Gastroesophageal sphincter (tissue), 4 donors: ENCODE results near the gene TECPR1. TPM values are rescaled to one million over a fixed set of nuclear protein-coding genes. Genes with fewer than 3 reads are reported as not detected.

ENCODE experiments used
- ATAC-seq: fragments of 150-250 bp; one replicate; pipeline ENCODE4 v1.9.1; 2016; ENCODE audit warnings: mild to moderate bottlenecking, moderate library complexity
- H3K27ac ChIP-seq, 4 donors: fragments of 200-600 bp; sonication (generic) in 3 of 4; 1 replicate in 3 of 4; 2 replicates in 1 of 4; pipeline ENCODE4 v1.5.1; 2016 to 2019
- H3K27me3 ChIP-seq: fragments of 200-600 bp; sonication (generic); one replicate; pipeline ENCODE4 v1.5.1; 2019
- H3K36me3 ChIP-seq, 2 donors: fragments of 200-600 bp; sonication (generic); one replicate each; pipeline ENCODE4 v1.5.1; 2019; ENCODE audit warnings: control low read depth in 1 of 2
- H3K4me1 ChIP-seq, 3 donors: fragments of 200-600 bp; sonication (generic); 1 replicate in 2 of 3; 2 replicates in 1 of 3; pipeline ENCODE4 v1.5.1; 2016 to 2019; ENCODE audit warnings: control low read depth in 2 of 3
- H3K4me3 ChIP-seq, 2 donors: fragments of 200-600 bp; sonication (generic); one replicate each; pipeline ENCODE4 v1.5.1; 2019; ENCODE audit warnings: mild to moderate bottlenecking in 1 of 2, moderate library complexity in 1 of 2
- H3K9me3 ChIP-seq, 3 donors: fragments of 200-600 bp; sonication (generic); one replicate each; pipeline ENCODE4 v1.5.1; 2017 to 2019; ENCODE audit warnings: control low read depth in 2 of 3
- EP300 ChIP-seq: sonication (generic); formaldehyde crosslinking; IDR thresholded peaks from one replicate; pipeline ENCODE4 v1.6.1; 2017; ENCODE audit warnings: antibody characterized with exemption, mild to moderate bottlenecking
- POLR2A ChIP-seq, 2 donors: fragments of 450-650 bp; IDR thresholded peaks; one replicate each; pipeline ENCODE4 v1.6.1; 2017; ENCODE audit warnings: antibody characterized with exemption in 2 of 2, mild to moderate bottlenecking in 2 of 2, moderate library complexity in 1 of 2
- POLR2AphosphoS5 ChIP-seq: sonication (generic); formaldehyde crosslinking; IDR thresholded peaks from one replicate; pipeline ENCODE4 v1.6.1; 2017; ENCODE audit warnings: antibody characterized with exemption
- WGBS, 2 donors: methylation state at CpG; one replicate each; pipeline ENCODE4 v1.1.5; 2018; ENCODE audit warnings: low coverage in 1 of 2; 5-methylcytosine and 5-hydroxymethylcytosine counted together
- total RNA-seq, 4 donors: library from RNA; depleted of rRNA; stranded (reverse); fragments of >200 nt; gene quantifications; one replicate each; pipeline ENCODE4 v1.1.0, GENCODE V29; 2016
- TF ChIP-seq, protein P1 (sequence below), 4 experiments: fragments of 200-600 bp in 2 of 4; fragments of 450-650 bp in 2 of 4; sonication (generic) in 1 of 4; IDR thresholded peaks; one replicate each; pipeline ENCODE4 v1.5.1; 2017 to 2019; ENCODE audit warnings: antibody characterized with exemption in 4 of 4, mild to moderate bottlenecking in 2 of 4, moderate library complexity in 2 of 4

The TECPR1 gene
- total RNA-seq, 4 donors from 2014 or later = 18.6 to 22.3 (median 20.4) TPM

DNA sequence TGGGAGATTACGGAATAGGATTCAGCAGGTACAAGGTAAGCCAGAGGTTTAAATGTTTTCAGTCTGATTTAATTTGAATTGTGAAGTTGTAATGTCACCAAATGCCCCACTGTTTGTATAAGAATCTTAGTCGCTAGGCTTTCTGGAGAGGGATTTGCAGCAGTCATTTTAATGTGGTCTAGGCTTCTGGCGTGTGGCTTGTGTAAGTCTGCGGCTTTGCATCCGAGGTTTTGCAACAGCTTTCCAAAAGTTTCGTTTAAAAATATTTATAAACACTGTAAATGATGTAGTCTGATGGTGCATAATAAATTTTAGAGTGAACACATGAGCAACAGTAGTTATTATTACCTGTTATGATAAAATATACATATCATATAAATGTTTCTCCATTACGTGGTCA is 66.9 kb downstream of the TECPR1 start:
- 91 to 92% methylated on average over 7 of the region's 7 CpGs for WGBS, 2 donors

DNA sequence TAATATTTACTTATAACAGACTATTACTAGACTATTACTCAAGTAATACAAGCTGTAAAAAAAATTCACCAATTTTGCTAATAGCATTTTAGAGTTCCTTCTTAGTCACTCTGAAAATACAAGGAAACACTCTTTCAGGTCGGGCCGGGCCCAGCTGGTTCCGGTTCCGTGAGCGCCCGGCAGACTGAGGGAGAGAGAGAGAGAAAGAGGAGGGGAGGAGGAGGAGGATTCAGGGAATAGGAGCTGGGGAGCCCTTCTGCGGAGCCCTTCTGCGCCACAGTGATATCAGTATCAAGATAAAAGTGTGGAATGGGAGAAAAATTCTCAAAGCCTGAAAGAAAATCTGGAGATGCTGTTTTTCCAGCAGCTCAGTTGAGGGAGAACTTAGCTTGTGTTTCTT is 71.3 kb downstream of the TECPR1 start:
- Histone ChIP-seq H3K36me3 (peaks cover 0 to 29% of the 10 kb centered on the region in 2 donors), H3K27me3 (no peaks in the 10 kb centered on the region), H3K4me3 (no peak overlapping the region), H3K9me3 (no peaks in the 10 kb centered on the region), H3K27ac (no peak overlapping the region), H3K4me1 (no peaks in the 10 kb centered on the region)
- TF ChIP-seq POLR2A (IDR thresholded peaks at IDR 0.05) = no peak
- no peak for TF ChIP-seq EP300
- TF ChIP-seq POLR2AphosphoS5 = no peak
- TF ChIP-seq, protein P1, sequence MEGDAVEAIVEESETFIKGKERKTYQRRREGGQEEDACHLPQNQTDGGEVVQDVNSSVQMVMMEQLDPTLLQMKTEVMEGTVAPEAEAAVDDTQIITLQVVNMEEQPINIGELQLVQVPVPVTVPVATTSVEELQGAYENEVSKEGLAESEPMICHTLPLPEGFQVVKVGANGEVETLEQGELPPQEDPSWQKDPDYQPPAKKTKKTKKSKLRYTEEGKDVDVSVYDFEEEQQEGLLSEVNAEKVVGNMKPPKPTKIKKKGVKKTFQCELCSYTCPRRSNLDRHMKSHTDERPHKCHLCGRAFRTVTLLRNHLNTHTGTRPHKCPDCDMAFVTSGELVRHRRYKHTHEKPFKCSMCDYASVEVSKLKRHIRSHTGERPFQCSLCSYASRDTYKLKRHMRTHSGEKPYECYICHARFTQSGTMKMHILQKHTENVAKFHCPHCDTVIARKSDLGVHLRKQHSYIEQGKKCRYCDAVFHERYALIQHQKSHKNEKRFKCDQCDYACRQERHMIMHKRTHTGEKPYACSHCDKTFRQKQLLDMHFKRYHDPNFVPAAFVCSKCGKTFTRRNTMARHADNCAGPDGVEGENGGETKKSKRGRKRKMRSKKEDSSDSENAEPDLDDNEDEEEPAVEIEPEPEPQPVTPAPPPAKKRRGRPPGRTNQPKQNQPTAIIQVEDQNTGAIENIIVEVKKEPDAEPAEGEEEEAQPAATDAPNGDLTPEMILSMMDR (IDR thresholded peaks at IDR 0.05) = no peak
- WGBS, 2 donors = 49 to 80% methylated on average over 4 to 8 of the region's 8 CpGs
- ATAC-seq = no peak

More for the DNA sequence above, 66.9 kb downstream of the TECPR1 start:
- Histone ChIP-seq H3K4me1 (peaks cover 0 to 3% (median 0%) of the 10 kb centered on the region in 3 donors), H3K4me3 (no peak overlapping the region), H3K27ac (no peak overlapping the region), H3K27me3 (no peaks in the 10 kb centered on the region), H3K9me3 (no peaks in the 10 kb centered on the region), H3K36me3 (peaks cover 0 to 23% of the 10 kb centered on the region in 2 donors)
- no peak for TF ChIP-seq POLR2A (IDR thresholded peaks at IDR 0.05)
- no peak for TF ChIP-seq POLR2AphosphoS5
- no peak for TF ChIP-seq EP300
- TF ChIP-seq, protein P1 (IDR thresholded peaks at IDR 0.05) = no peak
- ATAC-seq = no peak

DNA sequence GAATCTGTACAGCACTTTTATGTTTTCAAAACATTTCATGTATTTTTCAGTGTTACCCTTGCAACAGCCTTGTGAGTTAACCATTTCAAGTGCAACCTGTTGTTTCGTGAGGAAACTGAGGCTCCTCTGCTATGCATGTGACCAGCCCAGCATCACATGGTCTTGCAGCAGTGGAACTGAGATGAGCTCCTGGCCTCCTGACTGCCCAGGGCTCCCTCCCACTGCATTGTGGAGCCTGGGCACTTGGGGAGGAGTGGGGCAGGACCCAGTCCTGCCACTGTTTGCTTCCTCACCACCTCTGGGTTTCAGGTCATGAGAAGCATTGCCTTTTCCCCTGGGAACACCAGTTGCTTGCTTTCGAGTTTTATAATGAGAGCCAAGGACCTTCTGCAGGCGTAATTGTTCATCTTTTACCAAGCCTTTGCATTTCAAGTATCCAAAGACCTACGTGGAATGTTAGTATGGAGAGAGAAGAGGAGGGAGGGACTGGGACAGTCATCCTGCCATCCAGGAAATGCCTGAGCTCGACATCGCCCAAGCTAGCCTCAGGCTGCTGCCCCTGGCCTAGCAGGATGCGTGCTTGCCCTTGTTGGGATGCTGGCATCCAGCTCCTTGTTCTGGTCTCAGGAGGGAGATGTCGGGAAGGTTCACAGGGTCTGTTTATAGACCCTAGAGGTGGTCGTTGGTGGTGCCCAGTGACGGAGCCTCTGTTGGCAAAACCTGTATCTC is 73.1 kb downstream of the TECPR1 start:
- TF ChIP-seq, protein P1 (IDR thresholded peaks at IDR 0.05) = no peak
- TF ChIP-seq POLR2A (IDR thresholded peaks at IDR 0.05) = no peak
- TF ChIP-seq EP300 = no peak
- TF ChIP-seq POLR2AphosphoS5 = no peak
- 91 to 93% methylated on average over 3 to 8 of the region's 10 CpGs for WGBS, 2 donors
- Histone ChIP-seq H3K27me3 (no peaks in the 10 kb centered on the region), H3K36me3 (peaks cover 0 to 46% of the 10 kb centered on the region in 2 donors), H3K27ac (no peak overlapping the region), H3K4me3 (no peak overlapping the region), H3K4me1 (no peaks in the 10 kb centered on the region), H3K9me3 (no peaks in the 10 kb centered on the region)
- ATAC-seq = no peak

DNA sequence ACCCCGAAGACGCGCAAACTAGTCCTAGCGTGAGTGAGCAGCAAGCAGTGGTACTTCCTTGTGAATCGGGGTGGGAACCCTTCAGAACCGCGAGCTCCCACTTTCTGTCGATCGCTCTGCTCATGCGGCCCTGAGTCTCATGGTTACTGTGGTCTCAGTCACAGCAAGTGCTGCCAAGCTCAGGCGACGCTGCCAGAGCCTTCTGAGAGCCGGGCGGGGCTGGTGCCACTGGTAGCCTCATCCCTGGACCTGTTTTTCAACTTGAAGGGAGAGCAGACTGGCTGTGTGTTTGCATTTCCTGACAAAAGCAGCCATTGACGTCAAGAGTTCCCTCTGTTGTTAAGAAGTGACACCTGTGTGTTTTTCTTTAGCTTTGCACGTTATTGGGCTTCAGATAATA is 73.7 kb downstream of the TECPR1 start:
- Histone ChIP-seq H3K27ac (no peak overlapping the region), H3K27me3 (no peaks in the 10 kb centered on the region), H3K9me3 (no peaks in the 10 kb centered on the region), H3K4me3 (no peak overlapping the region), H3K36me3 (peaks cover 0 to 46% of the 10 kb centered on the region in 2 donors), H3K4me1 (no peaks in the 10 kb centered on the region)
- 86 to 90% methylated on average over 5 to 7 of the region's 16 CpGs for WGBS, 2 donors
- ATAC-seq = no peak
- no peak for TF ChIP-seq POLR2AphosphoS5
- TF ChIP-seq EP300 = no peak
- TF ChIP-seq, protein P1 (IDR thresholded peaks at IDR 0.05) = no peak
- TF ChIP-seq POLR2A (IDR thresholded peaks at IDR 0.05) = no peak

DNA sequence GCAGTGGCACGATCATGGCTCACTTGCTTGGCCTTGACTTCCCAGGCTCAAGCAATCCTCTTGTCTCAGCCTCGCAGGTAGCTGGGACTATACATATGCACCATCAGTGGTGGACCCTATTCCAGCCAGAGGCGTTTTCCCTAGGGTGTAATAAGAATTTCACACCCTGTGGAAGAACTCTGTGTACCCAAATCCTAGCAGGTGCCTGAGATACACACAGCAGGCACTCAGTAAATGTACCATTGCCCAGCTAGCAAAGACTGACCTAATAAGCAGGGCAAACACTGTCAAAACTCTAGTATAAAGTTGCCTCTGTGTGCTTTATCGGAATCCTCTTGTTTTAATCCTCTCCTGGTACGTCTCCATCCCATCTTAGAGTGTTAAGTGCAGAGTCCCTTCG is 74.5 kb downstream of the TECPR1 start:
- ATAC-seq = no peak
- TF ChIP-seq, protein P1 (IDR thresholded peaks at IDR 0.05) = no peak
- TF ChIP-seq POLR2A (IDR thresholded peaks at IDR 0.05) (no peak), EP300 (no peak), POLR2AphosphoS5 (no peak)
- H3K4me1 ChIP-seq = no peaks in the 10 kb centered on the region
- H3K4me3 ChIP-seq = no peak overlapping the region
- no peaks in the 10 kb centered on the region for H3K9me3 ChIP-seq
- peaks cover 0 to 52% of the 10 kb centered on the region in 2 donors for H3K36me3 ChIP-seq
- no peaks in the 10 kb centered on the region for H3K27me3 ChIP-seq
- 80 to 90% methylated on average over 3 to 4 of the region's 6 CpGs for WGBS, 2 donors
- H3K27ac ChIP-seq = no peak overlapping the region
